NCI-H1436 treated with DMSO at 0.1 percent for 48 hours (cell line): ENCODE data around the gene SUSD4.

Source experiments
- DNase-seq: peaks from one replicate; lab custom pipeline; 2025; lab: John Stamatoyannopoulos, UW

Gene SUSD4

GRCh38 chr1:223230161-223230881 lies 133.7 kb downstream of the SUSD4 start:
- DNase-seq: no peak

GRCh38 chr1:223229756-223230155 lies 134.2 kb downstream of the SUSD4 start:
- no peak for DNase-seq

- DNase-seq: no peak
These were observed 134.9 kb downstream of the SUSD4 start for GRCh38 chr1:223228931-223229528.

GRCh38 chr1:223228201-223228600 lies 135.8 kb downstream of the SUSD4 start:
- no peak for DNase-seq

DNA sequence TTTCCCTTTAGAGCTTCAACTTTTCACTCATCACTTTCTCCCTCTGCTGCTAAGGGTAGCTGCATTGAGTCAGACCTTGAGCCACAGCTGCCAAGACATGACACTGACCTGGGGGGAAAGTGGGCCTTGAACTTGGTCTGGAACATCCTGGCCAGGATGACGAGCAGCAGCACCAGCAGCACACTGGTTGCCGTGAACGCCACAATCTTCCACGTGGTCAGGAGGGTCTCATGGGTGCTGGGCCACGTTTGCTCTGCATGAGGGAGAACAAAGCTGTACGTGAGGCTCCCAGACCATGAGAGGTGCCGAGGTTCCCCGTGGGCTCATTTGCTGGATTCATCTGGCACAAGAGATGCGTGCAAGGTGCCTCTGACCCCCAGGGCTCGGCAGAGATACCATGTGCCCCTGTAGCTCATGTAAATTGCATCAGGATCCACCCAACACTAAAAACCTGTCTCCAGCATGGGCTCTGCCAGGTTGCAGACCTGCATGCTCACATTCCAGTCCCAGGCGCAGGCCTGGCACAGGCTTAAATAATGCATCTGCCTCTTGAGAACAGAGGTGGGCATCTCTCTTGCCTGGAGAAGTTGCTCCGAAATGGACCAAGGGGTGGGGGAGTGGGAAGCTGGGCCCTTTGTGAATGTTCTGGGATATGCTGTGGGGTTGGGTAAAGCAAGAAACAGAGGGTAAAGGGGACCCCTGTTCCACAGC lies 136.3 kb downstream of the SUSD4 start:
- DNase-seq: no peak

- no peak for DNase-seq
These were observed 136.9 kb downstream of the SUSD4 start for GRCh38 chr1:223227031-223227430.

DNA sequence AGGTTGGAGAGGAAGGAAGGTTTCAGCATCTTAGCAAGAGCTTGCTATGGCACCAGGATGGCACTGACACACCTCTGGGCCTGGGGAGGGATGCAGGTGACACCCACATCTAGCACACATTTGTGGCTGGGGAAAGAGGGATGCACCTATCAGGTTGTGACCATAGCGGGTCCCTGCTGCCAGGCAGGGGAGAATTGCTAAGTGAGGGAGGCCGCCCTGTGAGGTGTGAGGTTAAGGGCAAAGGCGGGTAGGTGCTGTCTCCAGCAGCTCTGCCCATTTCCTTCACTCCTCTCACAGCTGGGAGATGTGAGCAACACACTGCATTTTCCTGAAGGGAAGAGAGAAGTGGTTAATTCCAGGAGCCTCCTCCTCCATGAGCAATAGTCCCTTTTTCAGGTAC lies 137.7 kb downstream of the SUSD4 start:
- no peak for DNase-seq

GRCh38 chr1:223225481-223225880 lies 138.5 kb downstream of the SUSD4 start:
- DNase-seq: no peak

DNA sequence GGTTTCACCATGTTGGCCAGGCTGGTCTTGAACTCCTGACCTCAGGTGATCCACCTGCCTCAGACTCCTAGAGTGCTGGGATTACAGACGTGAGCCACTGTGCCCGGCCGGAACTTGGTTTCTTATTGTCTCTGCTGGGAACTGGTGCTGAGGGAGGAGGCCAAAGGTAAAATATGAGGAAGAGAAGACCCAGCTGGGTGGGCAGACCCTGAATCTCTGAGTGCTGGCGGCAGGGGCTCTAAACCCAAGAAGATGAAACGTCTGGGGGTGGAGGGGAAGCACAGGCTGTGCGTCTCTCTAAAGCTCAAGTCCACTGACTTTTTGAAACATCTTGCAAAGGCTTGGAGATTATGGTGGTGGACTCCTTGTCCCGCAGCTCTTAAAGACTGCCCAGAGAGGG lies 138.9 kb downstream of the SUSD4 start:
- no peak for DNase-seq

GRCh38 chr1:223224465-223224864 lies 139.5 kb downstream of the SUSD4 start:
- DNase-seq: no peak

- no peak for DNase-seq
These were observed 140.6 kb downstream of the SUSD4 start for GRCh38 chr1:223223091-223223995.

DNA sequence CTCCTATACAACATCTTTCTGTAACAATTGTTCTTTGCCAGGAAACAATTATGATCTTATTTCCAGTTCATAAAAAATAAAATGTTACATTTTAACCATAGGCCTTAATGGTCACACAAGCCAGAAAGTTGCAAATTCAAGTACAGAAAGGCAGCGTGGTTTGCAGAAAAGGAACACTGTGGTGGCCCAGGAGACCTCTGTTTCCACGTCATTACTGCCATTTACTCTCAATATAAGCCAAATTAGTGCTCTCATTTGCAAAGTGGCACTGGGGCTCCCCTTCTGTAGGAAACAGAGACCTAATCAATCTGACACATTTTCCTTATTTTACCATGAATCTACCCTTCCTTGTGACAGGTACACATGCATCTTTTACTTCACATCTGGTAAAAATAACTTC lies 141.6 kb downstream of the SUSD4 start:
- DNase-seq: no peak

DNA sequence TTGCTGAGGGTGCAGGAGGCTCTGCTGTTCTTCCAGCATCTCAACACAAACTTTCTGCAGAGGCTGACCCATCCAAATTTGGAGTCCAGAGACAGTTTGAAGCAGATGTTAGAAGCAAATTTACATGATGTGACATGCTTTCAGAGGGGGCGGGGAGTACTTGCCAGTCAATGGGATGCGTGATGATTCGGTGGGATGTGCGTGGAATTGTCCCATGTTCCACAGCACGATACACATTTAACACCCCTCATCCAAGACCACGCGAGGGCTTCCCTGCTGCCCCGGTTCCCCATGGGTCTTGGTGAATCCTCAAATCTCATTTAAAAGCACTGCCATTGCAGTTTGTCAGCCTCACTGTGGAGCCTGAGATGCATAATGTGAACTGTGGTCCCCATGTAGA lies 142.3 kb downstream of the SUSD4 start:
- no peak for DNase-seq

- DNase-seq: no peak
These were observed 143.9 kb downstream of the SUSD4 start for GRCh38 chr1:223219846-223220610.

- DNase-seq: no peak
These were observed 144.7 kb downstream of the SUSD4 start for GRCh38 chr1:223219318-223219635.

DNA sequence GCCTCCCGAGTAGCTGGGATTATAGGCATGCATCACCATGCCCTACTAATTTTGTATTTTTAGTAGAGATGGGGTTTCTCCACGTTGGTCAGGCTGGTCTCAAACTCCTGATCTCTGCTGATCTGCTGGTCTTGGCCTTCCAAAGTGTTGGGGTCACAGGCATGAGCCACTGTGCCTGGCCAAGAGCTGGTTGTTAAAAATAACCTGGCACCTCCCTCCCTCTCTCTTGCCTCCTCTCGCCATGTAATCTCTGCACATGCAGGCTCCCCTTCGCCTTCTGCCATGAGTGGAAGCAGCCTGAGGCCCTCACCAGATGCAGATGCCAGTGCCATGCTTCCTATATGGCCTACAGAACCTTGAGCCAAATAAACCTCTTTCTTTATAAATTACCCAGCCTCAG lies 146.2 kb downstream of the SUSD4 start:
- no peak for DNase-seq

DNA sequence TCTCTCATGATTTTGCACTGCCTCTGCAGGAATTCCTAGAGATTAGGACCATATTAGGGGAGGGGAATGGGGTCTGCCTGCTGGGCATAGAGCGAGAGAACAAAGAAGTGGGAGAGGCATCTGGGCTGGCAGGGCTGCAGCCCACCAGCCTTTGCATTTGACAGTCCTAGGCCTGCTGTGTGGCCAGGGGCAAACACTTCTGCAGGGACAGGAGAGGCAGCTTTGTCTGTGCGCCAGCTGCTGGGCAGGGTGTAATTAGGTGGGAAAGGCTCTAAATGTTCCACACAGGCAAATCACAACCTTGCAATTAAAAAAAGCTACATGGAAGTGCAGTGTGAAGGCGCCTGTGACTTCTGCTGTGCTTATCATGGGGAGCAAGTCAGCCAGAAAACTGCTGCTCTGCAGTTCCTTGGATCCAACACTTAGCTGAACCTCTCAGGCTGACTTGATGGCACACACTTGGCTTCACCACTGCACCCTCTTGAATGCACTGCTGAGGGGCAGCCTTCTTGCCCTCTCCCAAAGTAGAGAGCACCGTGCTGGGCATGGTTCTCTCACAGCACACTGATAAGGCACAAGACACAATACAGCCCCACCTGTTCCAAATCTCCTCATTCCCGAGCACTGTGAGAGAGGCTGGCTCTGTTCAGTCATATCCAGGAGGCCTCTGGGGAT lies 147.3 kb downstream of the SUSD4 start:
- DNase-seq: peak; percentile 26

DNA sequence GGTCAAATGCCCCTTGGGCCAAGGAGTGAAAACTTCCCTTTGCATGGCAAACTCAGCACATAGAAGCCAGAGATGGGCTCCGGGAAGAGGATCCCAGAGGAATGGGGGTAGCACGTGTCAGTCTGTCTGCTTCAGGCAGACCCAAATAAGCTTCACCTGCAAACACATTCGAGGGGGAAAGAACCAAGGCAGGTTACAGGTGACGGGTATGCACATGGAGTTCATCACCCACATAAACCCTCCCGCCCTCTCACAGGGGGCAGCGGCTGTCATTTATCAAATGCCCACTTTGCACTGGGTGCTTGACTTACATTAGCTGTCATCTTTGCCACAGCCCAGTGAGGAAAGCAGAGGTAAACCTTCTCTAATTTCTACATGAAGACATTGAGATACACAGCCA lies 147.9 kb downstream of the SUSD4 start:
- DNase-seq: no peak

- no peak for DNase-seq
These were observed 148.9 kb downstream of the SUSD4 start for GRCh38 chr1:223215026-223215425.

DNA sequence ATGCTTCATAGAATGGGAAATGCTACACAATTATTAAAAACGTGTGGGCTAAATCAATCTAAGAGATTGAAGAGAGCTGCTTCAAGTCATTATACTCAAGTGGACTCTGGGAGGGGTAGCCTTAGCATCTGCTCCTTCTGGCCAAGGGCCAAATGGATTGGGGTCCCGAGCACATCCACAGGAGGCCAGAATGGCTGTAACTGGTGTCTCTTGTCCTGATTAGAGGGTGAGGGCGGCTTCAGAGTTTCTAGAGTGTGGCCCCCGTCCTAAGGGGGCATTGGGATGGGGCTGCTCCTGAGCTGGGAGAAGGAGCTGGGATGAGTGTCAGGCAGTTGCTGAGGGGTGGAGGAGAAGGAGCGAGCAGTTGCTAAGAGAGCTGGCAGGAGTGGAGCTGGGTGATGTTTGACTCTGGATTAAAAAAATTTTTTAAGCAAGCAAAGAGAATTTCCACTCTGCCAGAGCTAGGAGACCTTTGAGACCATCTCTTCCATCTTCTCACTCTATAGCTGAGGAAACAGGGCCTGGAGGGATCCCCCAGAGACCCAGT lies 149.6 kb downstream of the SUSD4 start:
- DNase-seq: peak; percentile 21

DNA sequence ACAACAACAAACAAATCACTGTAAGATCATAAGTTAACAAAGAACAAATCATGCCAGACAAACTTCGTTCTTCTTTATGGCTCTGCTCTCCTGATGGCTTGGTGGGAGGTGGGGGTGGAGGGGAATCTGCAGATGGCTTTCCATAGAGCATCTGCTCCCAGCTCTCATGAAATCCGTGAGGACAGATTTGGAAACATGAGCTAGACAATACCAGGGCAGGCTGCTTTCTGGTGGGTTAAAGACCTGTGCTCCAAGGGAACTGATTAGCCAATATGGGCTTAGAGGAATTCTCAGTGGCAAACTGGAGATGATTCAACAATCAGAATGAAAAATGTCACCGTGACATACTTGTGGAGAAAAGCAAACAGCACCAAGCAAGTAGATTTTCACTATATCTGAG lies 151.5 kb downstream of the SUSD4 start:
- DNase-seq: no peak
